Tibial artery (tissue), 4 donors: ENCODE data around the gene RAVER2.
A peak's percentile ranks its signal among the peaks of the same experiment; 100 is the strongest.

Experiments
- DNase-seq, 2 donors: peaks; one replicate each; pipeline ENCODE4 v3.0.0-alpha.2; 2019
- H3K27ac ChIP-seq, 2 donors: fragments of 200-600 bp; sonication (generic) in 1 of 2; 1 replicate in 1 of 2; 2 replicates in 1 of 2; pipeline ENCODE4 v1.5.1; 2018 to 2019; ENCODE audit warnings: mild to moderate bottlenecking in 1 of 2
- H3K27me3 ChIP-seq, 2 donors: fragments of 200-600 bp; sonication (generic) in 1 of 2; one replicate each; pipeline versions ENCODE4 v1.5.1 to v1.6.0; 2016 to 2019
- H3K36me3 ChIP-seq, 3 donors: fragments of 200-600 bp; sonication (generic) in 2 of 3; one replicate each; pipeline ENCODE4 v1.5.1; 2016 to 2019; ENCODE audit warnings: mild to moderate bottlenecking in 2 of 3
- H3K4me1 ChIP-seq, 4 donors: fragments of 200-600 bp; sonication (generic) in 2 of 4; 1 replicate in 3 of 4; 2 replicates in 1 of 4; pipeline ENCODE4 v1.5.1; 2016 to 2019
- H3K4me3 ChIP-seq, 2 donors: fragments of 200-600 bp; sonication (generic) in 1 of 2; 1 replicate in 1 of 2; 2 replicates in 1 of 2; pipeline ENCODE4 v1.5.1; 2018 to 2019; ENCODE audit warnings: mild to moderate bottlenecking in 2 of 2
- H3K9me3 ChIP-seq, 3 donors: fragments of 200-600 bp; sonication (generic) in 1 of 3; one replicate each; pipeline ENCODE4 v1.5.1; 2016 to 2019
- CTCF ChIP-seq, 2 experiments: fragments of 200-600 bp in 1 of 2; fragments of 450-650 bp in 1 of 2; IDR thresholded peaks; one replicate each; pipeline ENCODE4 v1.5.1; 2017 to 2019; ENCODE audit warnings: antibody characterized with exemption in 2 of 2, mild to moderate bottlenecking in 1 of 2, moderate library complexity in 1 of 2
- intact Hi-C: fragments of 100-400 bp; cut with DNase I; formaldehyde crosslinking; loops from one replicate; pipeline ENCODE4 v1.15.0; 2023; ENCODE audit warnings: low total_unique reads

Gene RAVER2

DNA sequence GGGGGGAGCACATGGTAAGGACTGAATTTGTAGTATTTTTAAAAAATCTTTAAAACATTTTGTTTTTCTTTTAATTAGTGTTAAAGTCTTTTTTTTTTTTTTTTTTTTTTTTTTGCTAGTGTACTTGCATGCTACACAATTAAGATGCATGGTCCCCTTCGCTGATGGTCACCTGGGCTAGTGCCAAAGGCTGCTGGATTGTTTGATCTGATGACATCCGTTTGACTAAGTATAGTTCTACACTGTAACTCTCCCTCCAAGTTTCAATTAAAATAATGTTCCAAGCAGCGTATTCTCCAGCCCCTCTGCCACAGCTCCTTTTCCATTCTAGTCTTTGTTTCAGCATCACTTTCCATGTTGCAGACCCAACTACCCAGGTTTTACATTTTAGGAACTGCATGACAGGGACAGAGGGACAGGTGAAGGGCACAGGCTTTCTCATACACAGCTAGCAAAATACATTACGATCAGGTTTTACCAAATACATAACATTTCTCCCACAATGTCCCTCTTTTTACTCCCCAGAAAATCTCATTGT lies 852 bp upstream of the RAVER2 start:
- peak overlapping the region; percentile 82 to 83 for H3K27ac ChIP-seq
- intact Hi-C loops: loop anchor here (10.0 kb wide), 1 partner anchor 81 kb away; no protein-coding TSS in a partner anchor

DNA sequence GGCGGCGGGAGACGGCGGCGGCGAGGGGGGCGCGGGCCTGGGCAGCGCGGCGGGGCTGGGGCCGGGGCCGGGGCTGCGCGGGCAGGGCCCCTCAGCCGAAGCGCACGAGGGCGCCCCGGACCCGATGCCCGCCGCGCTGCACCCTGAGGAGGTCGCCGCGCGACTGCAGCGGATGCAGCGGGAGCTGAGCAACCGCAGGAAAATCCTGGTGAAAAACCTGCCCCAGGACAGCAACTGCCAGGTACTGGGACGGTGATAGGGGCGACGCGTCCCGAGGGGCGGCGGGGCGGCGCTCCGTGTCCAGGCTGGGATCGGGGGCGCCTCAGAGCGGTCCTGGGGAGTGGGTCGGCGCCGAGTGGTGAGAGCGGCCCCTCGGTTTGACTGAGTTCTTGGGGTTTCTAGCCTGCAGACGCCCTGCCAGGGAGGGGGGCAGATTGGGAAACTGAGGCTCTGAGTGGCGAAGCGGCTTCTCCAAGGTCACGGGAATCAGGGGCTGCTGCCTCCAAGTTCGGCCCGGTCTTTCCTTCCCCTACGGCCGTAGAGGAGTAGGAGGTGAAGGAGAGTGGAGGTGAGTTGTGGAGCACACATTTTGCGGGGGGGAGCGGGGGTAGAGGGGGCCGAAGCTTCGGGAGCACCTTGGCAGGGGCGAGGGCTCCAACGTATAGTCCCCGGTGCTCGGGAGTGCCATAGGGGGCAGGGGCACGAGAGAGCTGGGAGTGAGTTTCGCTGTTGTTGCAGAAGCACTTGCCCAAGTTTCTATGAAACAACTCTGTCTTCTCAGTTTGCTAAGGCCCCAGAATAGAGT lies 508 bp downstream of the RAVER2 start:
- TF ChIP-seq CTCF (IDR thresholded peaks at IDR 0.05): no peak
- no peaks in the 10 kb centered on the region for H3K27me3 ChIP-seq
- peak overlapping the region; percentile 82 to 83 for H3K27ac ChIP-seq
- no peaks in the 10 kb centered on the region for H3K36me3 ChIP-seq
- DNase-seq: peak; percentile 44 to 66
- H3K4me3 ChIP-seq: peak overlapping the region; percentile 75 to 79
- intact Hi-C loops: loop anchor here (10.0 kb wide), 1 partner anchor 79 kb away; no protein-coding TSS in a partner anchor
- H3K4me1 ChIP-seq: peaks cover 0 to 18% (median 5%) of the 10 kb centered on the region in 4 donors
- H3K9me3 ChIP-seq: no peaks in the 10 kb centered on the region

More for the DNA sequence above, 852 bp upstream of the RAVER2 start:
- TF ChIP-seq CTCF (IDR thresholded peaks at IDR 0.05): no peak
- no peak for DNase-seq
- no peaks in the 10 kb centered on the region for H3K9me3 ChIP-seq
- peak overlapping the region; percentile 75 to 79 for H3K4me3 ChIP-seq
- no peaks in the 10 kb centered on the region for H3K36me3 ChIP-seq
- peaks cover 0 to 18% (median 5%) of the 10 kb centered on the region in 4 donors for H3K4me1 ChIP-seq
- no peaks in the 10 kb centered on the region for H3K27me3 ChIP-seq

DNA sequence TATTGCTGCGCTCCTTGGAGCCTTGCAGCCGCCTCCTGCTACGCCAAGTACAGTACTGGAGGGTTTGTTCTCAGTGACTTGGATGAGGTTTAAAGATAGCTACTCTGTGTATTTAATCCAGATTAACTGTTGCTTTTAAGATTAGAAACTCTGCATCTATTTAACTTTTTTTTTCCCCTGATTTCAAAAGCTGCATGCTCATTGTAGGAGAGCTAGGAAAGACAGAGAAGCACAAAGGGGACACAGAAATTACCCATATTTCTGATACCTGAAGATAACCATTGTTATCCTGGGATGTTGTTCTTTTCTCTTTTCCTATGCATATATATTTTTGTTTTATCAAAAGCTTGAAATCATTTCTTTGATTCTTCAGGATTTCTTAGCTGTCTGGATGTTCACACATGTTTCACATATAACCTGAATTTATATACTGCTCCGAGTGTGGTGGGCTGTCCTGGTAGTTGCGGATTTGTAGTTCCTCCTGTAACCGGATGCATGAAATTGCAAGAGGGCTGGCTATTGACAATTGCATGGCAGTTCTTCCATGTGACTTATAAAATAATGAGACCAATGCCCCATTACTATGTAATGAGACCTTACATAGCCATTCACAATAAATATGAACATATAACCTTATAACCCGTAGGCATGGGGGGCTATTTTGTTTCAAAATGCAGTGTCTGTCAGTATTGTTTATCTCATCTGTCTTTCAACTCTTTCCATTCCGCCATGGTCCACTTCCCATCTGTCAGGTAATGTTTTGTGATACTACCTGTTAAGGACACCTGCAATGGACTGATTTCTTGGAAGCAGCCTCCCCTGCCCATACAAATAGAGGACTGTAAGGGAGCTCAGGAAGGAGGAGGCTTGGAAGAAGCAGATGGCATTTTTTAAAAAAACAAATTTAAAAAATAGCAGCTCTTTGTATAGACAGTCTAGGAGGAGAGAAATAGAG lies 1.4 kb downstream of the RAVER2 start:
- Histone ChIP-seq H3K27me3 (no peaks in the 10 kb centered on the region), H3K27ac (peak overlapping the region; percentile 82 to 83), H3K36me3 (no peaks in the 10 kb centered on the region), H3K4me3 (peak overlapping the region; percentile 75 to 79), H3K9me3 (no peaks in the 10 kb centered on the region), H3K4me1 (peaks cover 0 to 18% (median 5%) of the 10 kb centered on the region in 4 donors)
- intact Hi-C loops: loop anchor here (10.0 kb wide), 1 partner anchor 79 kb away; no protein-coding TSS in a partner anchor
- DNase-seq: no peak
- no peak for TF ChIP-seq CTCF (IDR thresholded peaks at IDR 0.05)

- no peaks in the 10 kb centered on the region for H3K36me3 ChIP-seq
- no peak for TF ChIP-seq CTCF (IDR thresholded peaks at IDR 0.05)
- H3K4me1 ChIP-seq: peaks cover 0 to 18% (median 5%) of the 10 kb centered on the region in 4 donors
- no peaks in the 10 kb centered on the region for H3K9me3 ChIP-seq
- H3K4me3 ChIP-seq: no peak overlapping the region
- no peak for DNase-seq
- intact Hi-C loops: loop anchor here (10.0 kb wide), 1 partner anchor 77 kb away; no protein-coding TSS in a partner anchor
- no peak overlapping the region for H3K27ac ChIP-seq
- no peaks in the 10 kb centered on the region for H3K27me3 ChIP-seq
These were observed 3.3 kb downstream of the RAVER2 start for GRCh38 chr1:64748222-64748621.

- no peak overlapping the region for H3K27ac ChIP-seq
- intact Hi-C loops: loop anchor here (10.0 kb wide), 1 partner anchor 76 kb away; no protein-coding TSS in a partner anchor
These were observed 3.8 kb downstream of the RAVER2 start for GRCh38 chr1:64748706-64749105.

More at GRCh38 chr1:64748706-64749105, 3.8 kb downstream of the RAVER2 start:
- TF ChIP-seq CTCF (IDR thresholded peaks at IDR 0.05): no peak
- Histone ChIP-seq H3K27me3 (no peaks in the 10 kb centered on the region), H3K36me3 (no peaks in the 10 kb centered on the region), H3K9me3 (no peaks in the 10 kb centered on the region), H3K4me3 (no peak overlapping the region), H3K4me1 (peaks cover 0 to 18% (median 5%) of the 10 kb centered on the region in 4 donors)
- DNase-seq: no peak
